NCI-H2196 (cell line): ENCODE results near the gene CELA2A.

ENCODE experiments used
- DNase-seq: peaks from one replicate; lab custom pipeline; 2025; ENCODE audit not compliant: unreplicated experiment; lab: John Stamatoyannopoulos, UW

Gene CELA2A

DNA sequence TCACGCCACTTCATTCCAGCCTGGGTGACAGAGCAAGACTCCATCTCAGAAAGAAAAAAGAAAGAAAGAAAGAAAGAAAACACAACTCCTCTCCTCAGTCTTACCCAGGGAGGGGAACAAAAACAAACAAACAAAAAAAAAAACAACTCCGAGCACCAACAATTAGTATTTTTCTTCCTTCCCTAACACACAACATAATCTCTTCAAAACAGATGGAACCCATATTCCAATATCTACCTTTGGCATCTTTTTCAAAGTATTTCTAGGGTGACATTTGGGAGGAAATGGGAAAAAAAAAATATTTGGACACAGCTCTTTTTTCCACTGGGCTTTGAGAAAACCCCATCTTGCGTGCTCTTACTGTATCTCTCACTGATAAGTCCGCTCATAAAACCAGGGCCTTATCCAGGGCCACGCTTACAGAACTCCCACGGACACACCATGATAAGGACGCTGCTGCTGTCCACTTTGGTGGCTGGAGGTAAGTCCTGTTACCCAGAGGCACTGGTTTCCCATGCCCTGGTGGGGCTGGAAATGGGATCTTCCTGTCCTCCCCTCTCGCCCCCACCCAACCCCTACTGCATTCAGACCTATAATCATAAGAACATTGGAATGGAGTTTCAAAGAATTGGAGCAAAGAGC, at the start of gene CELA2A:
Gene CELA2A (plus strand): TSS at position 420 of the 642 bp plus-strand sequence. CDS start 22 bp downstream, at position 442.
- DNase-seq = no peak

GRCh38 chr1:15407580-15407979, 49.0 kb upstream of the CELA2A start:
- DNase-seq = no peak

GRCh38 chr1:15408890-15409387, 47.6 kb upstream of the CELA2A start:
- no peak for DNase-seq

GRCh38 chr1:15409388-15410222, 46.9 kb upstream of the CELA2A start, which contains the start of gene EFHD2:
Gene EFHD2 (plus strand): TSS chr1:15409888. CDS start chr1:15409972, 84 bp downstream.
- peak; percentile 89 for DNase-seq

DNA sequence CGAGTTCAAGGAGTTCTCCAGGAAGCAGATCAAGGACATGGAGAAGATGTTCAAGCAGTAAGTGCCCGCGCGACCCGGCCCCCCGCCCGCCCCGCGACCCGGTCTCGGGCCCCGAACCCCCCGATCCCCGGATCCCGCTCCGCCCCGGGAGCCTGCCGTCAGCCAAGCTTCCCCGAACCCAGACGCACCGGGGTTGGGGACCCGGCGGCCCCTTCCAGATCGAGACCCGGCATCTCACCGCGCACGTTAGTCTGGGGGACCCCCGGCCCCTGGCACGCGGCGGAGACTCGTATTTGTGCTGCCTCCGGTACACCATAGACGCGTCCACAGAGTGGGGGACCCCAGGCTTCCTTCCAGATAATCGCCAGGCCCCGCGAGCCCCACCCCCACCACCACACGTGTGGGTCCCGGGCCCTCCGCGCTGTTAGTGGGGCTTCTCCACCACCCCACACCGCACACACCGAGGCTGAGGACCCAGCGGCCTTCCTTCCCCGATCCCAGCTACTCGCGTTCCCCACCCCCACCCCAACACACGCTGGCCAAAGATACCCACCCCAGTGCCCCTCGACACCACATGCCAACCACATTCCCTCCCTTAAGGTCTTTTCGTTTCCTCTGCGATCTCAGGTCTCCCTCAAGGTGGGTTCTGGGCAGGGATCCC, 46.2 kb upstream of the CELA2A start:
- no peak for DNase-seq

GRCh38 chr1:15410884-15411245, 45.7 kb upstream of the CELA2A start:
- DNase-seq = no peak

GRCh38 chr1:15411593-15412137, 44.9 kb upstream of the CELA2A start:
- no peak for DNase-seq

GRCh38 chr1:15412175-15412800, 44.2 kb upstream of the CELA2A start:
- DNase-seq = no peak

- no peak for DNase-seq
These were observed 43.7 kb upstream of the CELA2A start for GRCh38 chr1:15412843-15413242.

DNA sequence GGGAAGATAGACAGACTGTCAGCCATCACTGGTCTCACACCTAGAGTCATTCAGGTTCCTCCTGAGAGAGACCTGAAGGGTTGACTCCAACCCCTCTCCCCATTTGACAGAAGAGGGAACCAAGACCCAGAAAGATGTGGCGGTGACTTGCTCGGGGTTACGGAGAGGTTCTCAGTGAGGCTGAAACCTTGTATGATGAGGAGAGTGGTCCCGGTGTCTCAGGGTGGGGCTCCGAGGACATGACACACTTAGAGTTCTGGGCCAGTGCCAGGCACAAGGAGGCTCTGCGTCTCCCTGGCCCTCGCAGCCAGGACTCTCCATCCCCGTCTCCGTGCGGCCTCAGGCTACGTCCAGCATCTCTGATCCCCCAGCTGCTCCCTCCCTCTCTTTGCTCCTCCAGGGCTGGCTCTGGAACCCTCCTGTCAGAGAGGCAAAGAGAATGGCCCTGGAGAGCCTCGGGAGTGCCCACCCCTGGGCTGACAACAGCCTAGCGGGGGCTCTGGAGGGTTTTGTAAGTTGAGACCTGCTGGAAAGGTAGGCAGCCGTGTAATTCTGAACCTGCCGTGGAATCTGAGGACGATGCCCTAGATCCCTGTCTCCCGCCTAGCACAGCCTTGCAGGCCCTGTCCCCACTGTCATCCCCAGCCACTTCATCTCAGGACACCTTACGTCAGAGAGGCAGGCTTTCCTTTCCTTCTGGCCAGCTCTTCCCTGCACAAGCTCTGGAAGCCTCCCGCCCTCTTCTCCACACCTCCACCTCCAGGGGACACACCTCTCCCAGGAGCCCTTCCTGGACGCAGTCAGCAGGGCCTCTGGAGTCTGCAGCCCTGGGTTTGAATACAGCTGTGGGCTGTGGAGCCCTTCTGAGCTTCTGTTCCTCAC, 42.7 kb upstream of the CELA2A start:
- DNase-seq = no peak

DNA sequence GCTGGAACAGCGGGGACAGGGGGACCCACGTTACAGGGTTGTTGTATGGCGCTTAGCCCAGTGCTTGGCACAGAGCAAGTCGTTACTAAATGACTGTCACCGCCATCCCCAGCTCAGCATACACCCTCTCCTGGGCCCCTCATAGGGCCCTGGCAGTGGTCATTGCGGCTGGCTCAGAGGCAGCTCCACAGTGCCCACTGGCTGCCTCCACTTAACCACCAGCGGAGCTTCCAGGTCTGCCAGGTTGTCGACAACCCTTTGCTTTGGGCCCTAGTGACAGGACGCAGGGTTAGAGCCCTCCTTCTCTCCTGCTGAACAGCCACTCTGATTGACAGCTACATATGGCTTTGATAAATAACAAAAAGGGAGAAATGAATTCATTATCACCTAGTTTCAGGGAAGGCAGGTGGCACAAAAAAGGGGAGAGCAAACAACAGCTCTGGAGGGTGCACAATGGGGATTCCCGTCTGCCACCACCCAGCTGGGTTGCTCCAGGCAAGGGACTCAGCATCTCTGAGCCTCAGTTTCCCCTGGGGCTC, 42.0 kb upstream of the CELA2A start:
- DNase-seq = no peak

GRCh38 chr1:15417059-15417934, 39.2 kb upstream of the CELA2A start:
- DNase-seq = no peak

GRCh38 chr1:15418806-15419515, 37.6 kb upstream of the CELA2A start:
- DNase-seq = peak; percentile 29

DNA sequence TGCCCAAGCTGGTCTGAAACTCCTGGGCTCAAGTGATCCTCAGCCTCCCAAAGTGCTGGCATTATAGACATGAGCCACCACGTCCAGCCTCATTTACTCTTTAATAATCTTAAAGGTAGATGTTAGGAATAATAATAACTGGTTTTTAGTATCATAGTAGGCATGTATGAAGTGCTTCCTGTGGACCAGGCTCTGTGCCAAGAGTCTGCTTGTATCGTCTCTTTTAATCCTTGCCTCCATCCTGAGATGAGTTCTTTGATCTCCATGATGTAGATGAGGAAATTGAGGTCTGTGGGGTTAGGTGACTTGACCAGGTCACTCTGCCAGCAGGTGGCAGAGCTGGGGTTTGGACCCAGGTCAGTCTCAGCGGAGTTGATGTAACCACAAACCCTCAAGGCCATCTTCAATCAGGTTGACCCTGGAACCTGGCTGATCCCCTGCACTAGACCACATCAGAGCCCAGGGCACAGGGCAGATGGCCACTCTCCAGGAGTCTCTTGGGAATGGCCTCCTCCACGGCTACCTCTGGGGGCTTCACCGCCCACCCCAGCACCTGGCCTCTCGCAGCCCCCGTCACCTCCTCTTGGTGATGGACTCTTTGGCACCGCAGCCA, 35.6 kb upstream of the CELA2A start:
- no peak for DNase-seq

DNA sequence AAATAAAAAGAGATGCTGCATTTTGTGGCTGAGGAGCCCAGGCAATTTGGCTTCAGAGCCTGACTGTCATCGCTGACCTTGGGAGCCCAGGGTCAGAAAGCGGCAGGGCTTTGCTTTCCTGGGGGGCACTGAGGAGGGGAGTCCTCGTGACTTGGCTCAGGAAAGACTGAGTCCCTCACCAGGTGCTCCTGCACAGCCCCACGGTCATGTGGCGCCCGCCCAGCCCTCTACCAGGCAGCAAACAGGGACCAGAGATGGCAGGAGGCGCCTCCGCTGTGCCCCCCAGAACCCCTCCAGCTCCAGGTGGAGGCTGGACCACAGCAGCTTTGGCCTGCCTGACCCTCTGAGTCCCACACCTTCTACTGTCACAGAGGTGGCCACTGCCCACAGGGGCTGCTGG, 33.7 kb upstream of the CELA2A start:
- no peak for DNase-seq

DNA sequence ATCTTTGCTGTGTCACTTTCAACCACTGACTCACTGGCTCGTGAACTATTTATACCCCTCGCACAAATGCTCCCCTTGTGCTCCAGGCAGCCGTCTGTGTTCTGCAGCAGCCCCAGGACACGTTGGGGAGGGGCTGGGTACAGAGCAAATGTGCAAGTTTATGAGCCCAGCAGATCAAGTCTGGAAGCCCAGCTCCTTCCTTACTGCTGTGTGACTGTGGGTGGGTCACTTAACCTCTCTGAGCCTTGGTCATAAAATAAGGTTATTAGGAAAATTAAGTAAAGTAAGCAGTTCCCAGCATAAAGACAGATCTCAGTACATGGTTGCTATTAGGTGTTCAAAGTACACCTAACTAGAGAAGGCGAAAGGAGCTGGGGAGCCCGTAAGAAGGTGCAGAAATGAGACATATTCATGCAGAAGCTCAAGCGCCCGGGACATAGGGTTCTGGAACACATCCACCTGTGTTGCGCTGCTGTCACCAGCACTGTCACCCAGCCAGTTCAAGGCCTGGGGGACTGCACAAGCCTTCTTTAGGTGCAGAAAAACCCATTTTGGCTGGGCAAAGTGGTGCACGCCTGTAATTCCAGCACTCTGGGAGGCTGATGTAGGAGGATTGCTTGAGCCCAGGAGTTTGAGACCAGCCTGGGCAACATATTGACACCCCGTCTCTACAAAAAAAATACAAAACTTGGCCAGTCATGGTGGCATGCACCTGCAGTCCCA, 33.0 kb upstream of the CELA2A start:
- DNase-seq = no peak

- peak; percentile 91 for DNase-seq
These were observed 32.3 kb upstream of the CELA2A start for GRCh38 chr1:15424146-15424667.
